GM13976 (cell line): Measurements from ENCODE around the gene BOD1L1.

Experiments used
- DNase-seq: peaks from one replicate; pipeline ENCODE4 v3.0.0; 2012; ENCODE audit warnings: low spot score
- CTCF ChIP-seq: IDR thresholded peaks from 2 replicates; pipeline ENCODE4 v1.5.1; 2012; ENCODE audit warnings: borderline replicate concordance, mild to moderate bottlenecking; ENCODE audit not compliant: insufficient read depth; ENCODE audit errors: extremely low read depth, missing control alignments, control extremely low read depth
- in situ Hi-C: fragments of 300-500 bp; cut with MboI; formaldehyde crosslinking; loops from one replicate; pipeline ENCODE4 v1.12.0; 2022; ENCODE audit warnings: low sequenced_read_pairs, mixed read lengths, inconsistent platforms; ENCODE audit not compliant: unreplicated experiment

The BOD1L1 gene

GRCh38 chr4:13545394-13545808, 82.1 kb downstream of the BOD1L1 start:
- DNase-seq, result no peak
- in situ Hi-C loops, result loop anchor here (10.0 kb wide), 1 partner anchor 811 kb away; no protein-coding TSS in a partner anchor
- TF ChIP-seq CTCF, result no peak

- peak; percentile 82 for DNase-seq
- in situ Hi-C loops, result loop anchor here (10.0 kb wide), 1 partner anchor 810 kb away; no protein-coding TSS in a partner anchor
- TF ChIP-seq CTCF, result no peak
Measured at GRCh38 chr4:13544606-13545393, 82.7 kb downstream of the BOD1L1 start.

GRCh38 chr4:13543839-13544605, 83.5 kb downstream of the BOD1L1 start, which contains the start of gene NKX3-2:
Gene NKX3-2, minus strand, starts transcription at chr4:13544508. Its CDS starts 94 bp downstream, at chr4:13544414.
- peak; percentile 50 for DNase-seq
- no peak for TF ChIP-seq CTCF
- in situ Hi-C loops, result loop anchor here (10.0 kb wide), 1 partner anchor 809 kb away; no protein-coding TSS in a partner anchor

GRCh38 chr4:13543032-13543838, 84.3 kb downstream of the BOD1L1 start:
- in situ Hi-C loops, result loop anchor here (10.0 kb wide), 1 partner anchor 808 kb away; no protein-coding TSS in a partner anchor
- no peak for TF ChIP-seq CTCF
- DNase-seq, result peak; percentile 28

- in situ Hi-C loops, result loop anchor here (10.0 kb wide), 1 partner anchor 808 kb away; no protein-coding TSS in a partner anchor
- no peak for TF ChIP-seq CTCF
- peak; percentile 20 for DNase-seq
Measured at GRCh38 chr4:13542577-13543031, 84.9 kb downstream of the BOD1L1 start.
